Activated CD8-positive, alpha-beta memory T cell treated with anti-CD3 and anti-CD28 coated beads, Interleukin-2, amount 10 ng/mL, durations not matched to agents 7 days and 5 days (primary cell): ENCODE data around the gene DENND6B. TPM values are rescaled to one million over a fixed set of nuclear protein-coding genes. Genes with fewer than 3 reads are reported as not detected.

Experiments
- ATAC-seq: fragments of 150-1000 bp; cut with Tn5 transposase; one replicate; pipeline ENCODE4 v1.10.0; 2021; ENCODE audit warnings: moderate library complexity
- CTCF ChIA-PET: fragments of 350-600 bp; sonication (Branson Sonifier 250); formaldehyde crosslinking; loops from one replicate; lab custom pipeline; 2021; ENCODE audit warnings: antibody characterized with exemption; lab: Charles Lee
- DNase-seq: peaks from one replicate; pipeline ENCODE4 v3.0.0-alpha.2; 2020
- H3K27ac Mint-ChIP-seq: one replicate; pipeline ENCODE4 v1.8.0; 2021; ENCODE audit warnings: mild to moderate bottlenecking, mixed read lengths
- H3K27me3 Mint-ChIP-seq: one replicate; pipeline ENCODE4 v1.8.0; 2021; ENCODE audit warnings: mixed read lengths
- H3K36me3 Mint-ChIP-seq: one replicate; pipeline ENCODE4 v1.8.0; 2021; ENCODE audit warnings: mild to moderate bottlenecking, mixed read lengths
- H3K4me1 Mint-ChIP-seq: one replicate; pipeline ENCODE4 v1.8.0; 2021; ENCODE audit warnings: mixed read lengths
- H3K4me3 Mint-ChIP-seq: one replicate; pipeline ENCODE4 v1.8.0; 2021; ENCODE audit warnings: mild to moderate bottlenecking, moderate library complexity, mixed read lengths
- H3K9me3 Mint-ChIP-seq: one replicate; pipeline ENCODE4 v1.8.0; 2022; ENCODE audit warnings: low read depth, mixed read lengths
- total RNA-seq, 2 experiments: library from RNA; stranded (reverse); gene quantifications; one replicate each; pipeline ENCODE4 v1.2.3, GENCODE V29; 2021

The DENND6B gene
- total RNA-seq, 2 experiments from 2014 or later = 5.7 to 8.8 TPM

DNA sequence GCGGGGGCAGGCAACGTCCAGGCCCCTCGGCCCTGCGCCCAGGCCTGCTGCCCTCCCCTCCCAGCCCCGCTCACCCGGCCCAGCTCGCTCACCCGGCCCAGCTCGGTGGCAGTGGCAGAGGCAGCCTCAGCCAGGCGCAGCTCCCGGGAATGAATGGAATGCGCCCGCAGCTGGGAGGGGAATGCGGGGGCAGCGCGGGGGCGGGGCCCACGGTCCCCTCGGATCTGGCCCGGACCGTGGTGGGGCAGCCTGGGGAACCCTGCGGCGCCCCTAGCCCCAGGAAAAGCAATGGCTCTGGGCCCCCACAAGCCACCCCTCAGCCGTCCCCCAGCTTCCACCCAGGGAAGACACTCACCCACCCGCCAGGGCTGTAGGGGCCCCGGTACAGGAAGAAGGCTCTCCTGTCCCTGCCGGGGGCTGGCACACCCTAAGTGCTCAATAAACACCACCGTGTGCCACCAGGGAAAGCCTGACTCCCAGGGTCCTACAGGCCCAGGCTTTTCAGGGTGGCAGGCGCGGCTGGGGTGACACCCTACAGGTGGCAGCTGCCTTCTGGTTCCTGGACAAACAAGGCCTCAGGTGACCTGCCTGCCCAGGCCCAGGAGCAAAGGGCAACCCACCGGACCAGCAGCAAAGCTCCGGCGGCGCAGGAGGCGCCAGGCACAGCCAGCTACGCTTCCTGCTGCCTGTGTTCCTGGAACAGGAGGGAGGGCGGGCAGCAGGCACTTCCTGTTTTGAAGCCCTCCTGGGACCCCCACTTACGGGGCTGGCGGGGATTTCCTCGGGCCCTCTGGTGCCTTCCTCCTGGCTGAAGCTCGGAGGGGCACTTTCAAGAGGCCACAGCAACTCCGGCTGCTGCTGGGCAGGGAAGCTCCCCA, 33.1 kb downstream of the DENND6B start:
- ATAC-seq = peak; percentile 31
- Mint-ChIP-seq H3K27ac (no peak overlapping the region), H3K36me3 (no peaks in the 10 kb centered on the region), H3K27me3 (peaks cover 16% of the 10 kb centered on the region), H3K4me1 (peaks cover 12% of the 10 kb centered on the region), H3K4me3 (no peak overlapping the region), H3K9me3 (no peaks in the 10 kb centered on the region)
- CTCF ChIA-PET = interaction anchor here (1.0 to 4.1 kb wide), 7 partner anchors 13 to 75 kb away, joined by 3 to 16 read pairs (median 6); partner anchors contain the start of gene PLXNB2
- no peak for DNase-seq

- Mint-ChIP-seq H3K27me3 (peaks cover 16% of the 10 kb centered on the region), H3K9me3 (no peaks in the 10 kb centered on the region), H3K4me1 (peaks cover 12% of the 10 kb centered on the region), H3K4me3 (peak overlapping the region; percentile 3), H3K27ac (no peak overlapping the region), H3K36me3 (no peaks in the 10 kb centered on the region)
- ATAC-seq (peak; percentile 28), DNase-seq (no peak)
- CTCF ChIA-PET = interaction anchor here (1.1 to 4.1 kb wide), 6 partner anchors 11 to 76 kb away, joined by 3 to 16 read pairs (median 4); no protein-coding TSS in a partner anchor
Measured at GRCh38 chr22:50292643-50293440, 34.0 kb downstream of the DENND6B start.

GRCh38 chr22:50289942-50290630, 36.7 kb downstream of the DENND6B start:
- Mint-ChIP-seq H3K27ac (no peak overlapping the region), H3K4me1 (peaks cover 12% of the 10 kb centered on the region)
- CTCF ChIA-PET = interaction anchor here (1.5 kb wide), 1 partner anchor 14 kb away, joined by 6 read pairs; no protein-coding TSS in a partner anchor

DNA sequence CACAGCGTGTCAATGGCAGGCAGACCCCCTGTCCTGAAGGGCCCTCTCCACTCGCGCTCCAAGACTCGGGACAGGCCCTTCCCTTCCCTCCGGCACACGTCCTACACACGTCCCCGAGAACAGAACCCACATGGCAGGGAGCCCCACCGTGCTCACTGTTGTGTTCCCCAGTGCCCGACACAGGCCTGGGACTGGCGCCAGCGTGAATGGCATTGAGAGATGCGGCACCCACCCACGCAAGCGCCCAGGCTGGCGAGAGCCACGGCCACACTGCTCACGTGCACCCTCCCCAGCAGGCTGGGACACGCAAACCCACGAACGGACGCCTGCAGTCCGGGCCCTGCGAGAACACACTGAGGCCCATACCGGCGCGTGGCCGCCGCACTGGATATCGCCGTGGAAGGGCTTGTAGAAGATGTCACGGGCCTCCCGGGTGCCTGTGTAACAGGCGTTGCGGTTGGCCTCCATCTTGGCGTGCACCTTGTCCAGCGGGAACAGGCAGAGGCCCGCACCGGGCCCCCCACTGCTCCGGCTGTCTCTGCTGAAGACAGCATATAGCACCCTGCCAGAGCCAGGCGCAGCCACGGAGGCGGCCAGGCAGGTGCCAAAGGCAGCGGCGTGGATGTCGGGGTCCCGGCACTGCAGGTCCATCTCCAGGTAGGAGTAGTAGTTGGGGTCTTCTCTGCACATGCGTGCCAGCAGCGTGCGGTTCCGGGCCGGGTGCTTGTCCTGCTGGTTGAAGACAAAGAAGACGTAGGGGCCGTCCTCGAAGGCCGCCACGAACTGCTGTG, 37.5 kb downstream of the DENND6B start:
- ATAC-seq = no peak
- H3K9me3 Mint-ChIP-seq = no peaks in the 10 kb centered on the region
- H3K4me3 Mint-ChIP-seq = no peak overlapping the region
- H3K36me3 Mint-ChIP-seq = no peaks in the 10 kb centered on the region
- CTCF ChIA-PET = no interaction called here
- no peak for DNase-seq
- peaks cover 12% of the 10 kb centered on the region for H3K4me1 Mint-ChIP-seq
- no peak overlapping the region for H3K27ac Mint-ChIP-seq
- H3K27me3 Mint-ChIP-seq = peaks cover 12% of the 10 kb centered on the region

More at GRCh38 chr22:50289942-50290630, 36.7 kb downstream of the DENND6B start:
- Mint-ChIP-seq H3K36me3 (no peaks in the 10 kb centered on the region), H3K4me3 (no peak overlapping the region), H3K27me3 (peaks cover 12% of the 10 kb centered on the region), H3K9me3 (no peaks in the 10 kb centered on the region)
- DNase-seq = no peak
- no peak for ATAC-seq

GRCh38 chr22:50287731-50288130, 39.1 kb downstream of the DENND6B start:
- H3K27me3 Mint-ChIP-seq = peaks cover 9% of the 10 kb centered on the region
- no peaks in the 10 kb centered on the region for H3K9me3 Mint-ChIP-seq
- ATAC-seq (no peak), DNase-seq (no peak)
- no peaks in the 10 kb centered on the region for H3K36me3 Mint-ChIP-seq
- no peak overlapping the region for H3K27ac Mint-ChIP-seq
- H3K4me3 Mint-ChIP-seq = no peak overlapping the region
- CTCF ChIA-PET = no interaction called here
- H3K4me1 Mint-ChIP-seq = peaks cover 9% of the 10 kb centered on the region

DNA sequence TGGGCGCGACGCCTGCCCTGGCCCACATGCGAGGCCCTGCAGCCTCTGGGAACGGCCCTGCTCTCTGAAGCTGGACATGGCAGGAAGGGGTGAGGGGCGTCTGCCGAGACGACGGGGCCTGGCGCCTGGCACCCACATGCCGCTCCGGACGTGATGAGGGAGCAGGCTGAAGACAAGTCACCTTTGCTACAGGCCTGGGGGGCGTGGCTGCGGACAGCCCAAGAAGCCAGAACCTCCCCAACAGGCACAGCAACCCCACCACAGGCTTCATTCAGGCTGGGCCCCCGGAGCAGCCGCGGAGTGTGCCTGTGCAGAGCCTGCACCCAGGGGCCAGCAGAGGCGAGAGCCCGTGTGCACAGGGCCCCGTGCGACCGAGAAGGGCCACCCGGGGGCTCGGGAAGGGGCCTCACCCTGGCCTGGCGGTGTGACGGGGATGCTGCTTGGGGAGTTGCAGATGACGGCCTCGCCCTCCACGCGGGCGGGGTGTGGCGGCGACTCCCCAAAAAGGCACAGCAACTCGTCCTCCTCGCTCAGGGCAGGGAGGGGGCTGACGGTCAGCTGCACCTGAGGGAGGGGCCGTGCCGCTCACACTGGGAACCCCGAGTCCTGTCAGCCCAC, 40.0 kb downstream of the DENND6B start:
- no peaks in the 10 kb centered on the region for H3K36me3 Mint-ChIP-seq
- peaks cover 1% of the 10 kb centered on the region for H3K27me3 Mint-ChIP-seq
- no peak overlapping the region for H3K4me3 Mint-ChIP-seq
- no peak for DNase-seq
- CTCF ChIA-PET = no interaction called here
- H3K4me1 Mint-ChIP-seq = peaks cover 2% of the 10 kb centered on the region
- H3K27ac Mint-ChIP-seq = no peak overlapping the region
- no peaks in the 10 kb centered on the region for H3K9me3 Mint-ChIP-seq
- ATAC-seq = no peak

- Mint-ChIP-seq H3K36me3 (no peaks in the 10 kb centered on the region), H3K27me3 (no peaks in the 10 kb centered on the region), H3K9me3 (no peaks in the 10 kb centered on the region), H3K4me1 (no peaks in the 10 kb centered on the region), H3K27ac (no peak overlapping the region), H3K4me3 (no peak overlapping the region)
- no peak for DNase-seq
- no peak for ATAC-seq
- CTCF ChIA-PET = no interaction called here
Measured at GRCh38 chr22:50286275-50286674, 40.5 kb downstream of the DENND6B start.

GRCh38 chr22:50285568-50286229, 41.1 kb downstream of the DENND6B start:
- CTCF ChIA-PET = no interaction called here
- Mint-ChIP-seq H3K4me3 (no peak overlapping the region), H3K36me3 (no peaks in the 10 kb centered on the region), H3K4me1 (no peaks in the 10 kb centered on the region), H3K27ac (no peak overlapping the region), H3K9me3 (no peaks in the 10 kb centered on the region), H3K27me3 (no peaks in the 10 kb centered on the region)
- no peak for ATAC-seq
- DNase-seq = no peak

DNA sequence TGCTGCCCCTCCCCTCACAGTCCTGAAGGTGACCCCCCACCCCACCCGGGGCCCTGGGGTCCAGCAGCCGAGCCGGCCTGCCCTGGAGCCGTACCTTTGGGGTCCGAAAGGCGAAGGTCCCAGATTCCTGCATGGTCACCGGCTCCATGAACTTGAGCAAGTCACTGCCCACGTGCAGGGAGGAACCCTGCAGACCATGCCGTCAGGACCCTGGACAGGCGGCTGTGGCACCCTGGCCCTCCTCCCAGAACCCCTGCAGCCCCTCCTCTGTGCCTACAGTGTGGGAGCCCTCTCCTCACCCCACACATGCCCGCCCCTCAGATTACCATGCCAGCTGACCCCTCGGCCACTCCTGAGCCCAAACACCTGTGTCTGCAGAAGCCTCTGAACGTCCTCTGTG, 42.3 kb downstream of the DENND6B start:
- ATAC-seq = no peak

DNA sequence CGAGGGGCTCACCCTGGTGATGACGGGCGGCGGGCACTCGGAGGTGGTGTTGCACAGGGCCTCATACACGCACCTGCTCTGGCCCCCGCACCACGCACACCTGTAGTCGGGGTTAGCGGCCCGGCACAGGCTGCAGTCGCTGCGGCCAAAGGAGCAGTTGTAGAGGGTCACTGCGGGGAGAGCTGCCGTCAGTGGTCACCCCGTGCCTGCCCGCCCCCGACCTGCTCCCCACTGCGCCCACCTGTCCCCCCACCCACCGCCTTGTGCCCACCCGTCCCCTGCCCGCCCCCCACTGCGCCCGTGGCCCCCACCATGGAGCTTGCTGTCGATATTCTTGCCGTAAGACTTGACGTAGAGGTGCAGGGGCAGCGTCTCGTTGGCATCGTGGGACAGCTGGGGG, 43.0 kb downstream of the DENND6B start:
- no peaks in the 10 kb centered on the region for H3K4me1 Mint-ChIP-seq
- no peaks in the 10 kb centered on the region for H3K9me3 Mint-ChIP-seq
- no peaks in the 10 kb centered on the region for H3K27me3 Mint-ChIP-seq
- no peak overlapping the region for H3K27ac Mint-ChIP-seq
- H3K4me3 Mint-ChIP-seq = no peak overlapping the region
- H3K36me3 Mint-ChIP-seq = no peaks in the 10 kb centered on the region
- DNase-seq (no peak), ATAC-seq (no peak)
- CTCF ChIA-PET = no interaction called here

More for the DNA sequence above, 42.3 kb downstream of the DENND6B start:
- H3K4me1 Mint-ChIP-seq = no peaks in the 10 kb centered on the region
- H3K9me3 Mint-ChIP-seq = no peaks in the 10 kb centered on the region
- H3K27me3 Mint-ChIP-seq = no peaks in the 10 kb centered on the region
- CTCF ChIA-PET = interaction anchor here (1.0 kb wide), 1 partner anchor 58 kb away, joined by 3 read pairs; no protein-coding TSS in a partner anchor
- no peaks in the 10 kb centered on the region for H3K36me3 Mint-ChIP-seq
- no peak for DNase-seq
- H3K4me3 Mint-ChIP-seq = no peak overlapping the region
- H3K27ac Mint-ChIP-seq = no peak overlapping the region

- DNase-seq (no peak), ATAC-seq (no peak)
- CTCF ChIA-PET = no interaction called here
- Mint-ChIP-seq H3K36me3 (no peaks in the 10 kb centered on the region), H3K9me3 (no peaks in the 10 kb centered on the region), H3K27ac (no peak overlapping the region), H3K4me3 (no peak overlapping the region), H3K27me3 (no peaks in the 10 kb centered on the region), H3K4me1 (no peaks in the 10 kb centered on the region)
Measured at GRCh38 chr22:50282361-50283155, 44.3 kb downstream of the DENND6B start.
